Osteocyte (in vitro differentiated cells): ENCODE results near the gene MLN. TPM values are rescaled to one million over a fixed set of nuclear protein-coding genes. Genes with fewer than 3 reads are reported as not detected.

Source experiments
- DNase-seq: peaks from one replicate; pipeline ENCODE4 v3.0.0; 2021; ENCODE audit warnings: mixed read lengths; ENCODE audit not compliant: unreplicated experiment; ENCODE audit errors: extremely low spot score
- H3K27ac Mint-ChIP-seq: one replicate; pipeline ENCODE4 v1.8.0; 2021; ENCODE audit warnings: mild to moderate bottlenecking, mixed read lengths; ENCODE audit not compliant: unreplicated experiment
- H3K27me3 Mint-ChIP-seq: one replicate; pipeline ENCODE4 v1.8.0; 2021; ENCODE audit warnings: mixed read lengths; ENCODE audit not compliant: unreplicated experiment
- H3K36me3 Mint-ChIP-seq: one replicate; pipeline ENCODE4 v1.8.0; 2021; ENCODE audit warnings: mixed read lengths; ENCODE audit not compliant: unreplicated experiment
- H3K4me1 Mint-ChIP-seq: one replicate; pipeline ENCODE4 v1.8.0; 2021; ENCODE audit warnings: mixed read lengths; ENCODE audit not compliant: unreplicated experiment
- H3K4me3 Mint-ChIP-seq: one replicate; pipeline ENCODE4 v1.8.0; 2021; ENCODE audit warnings: mild to moderate bottlenecking, moderate library complexity, mixed read lengths; ENCODE audit not compliant: unreplicated experiment
- H3K9me3 Mint-ChIP-seq: one replicate; pipeline ENCODE4 v1.8.0; 2021; ENCODE audit warnings: mixed read lengths; ENCODE audit not compliant: unreplicated experiment
- CTCF ChIP-seq: fragments of 200-600 bp; sonication (generic); IDR thresholded peaks from 2 replicates; pipeline ENCODE4 v1.5.0; 2021; ENCODE audit warnings: antibody characterized with exemption, mild to moderate bottlenecking, moderate library complexity
- total RNA-seq: library from RNA; stranded (reverse); gene quantifications from 2 replicates; pipeline ENCODE4 v1.2.1, GENCODE V29; 2021

Gene MLN
- total RNA-seq, 1 donor from 2014 or later, result not detected

DNA sequence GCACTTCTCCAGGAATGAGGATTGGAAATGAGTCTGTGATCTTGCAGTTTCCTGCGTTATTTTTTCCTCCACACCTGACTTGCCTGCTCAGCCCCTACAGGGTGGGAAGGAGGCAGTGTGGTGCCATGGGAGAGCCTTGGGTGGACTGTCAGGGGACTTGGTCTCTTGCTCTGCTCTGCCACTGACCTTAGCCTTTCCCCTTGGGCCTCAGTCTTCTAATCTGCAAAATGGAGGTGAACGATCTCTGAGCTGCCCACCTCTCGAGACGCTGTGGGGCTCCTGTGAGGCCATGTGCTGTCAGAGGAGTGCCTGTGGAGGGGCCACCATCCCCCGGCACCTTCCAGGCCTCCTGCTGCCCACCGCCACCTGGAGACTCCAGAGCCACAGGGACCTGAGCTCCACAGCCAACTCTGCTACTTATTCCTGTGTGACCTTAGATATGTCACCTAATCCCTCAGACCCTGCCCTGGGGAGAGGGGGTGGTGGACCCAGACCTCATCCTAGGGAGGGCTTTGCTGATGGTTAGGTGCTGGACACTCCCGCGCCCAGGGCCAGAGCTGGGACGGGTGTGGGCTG, 45.8 kb upstream of the MLN start:
- TF ChIP-seq CTCF, result no peak
- Mint-ChIP-seq H3K4me1 (peaks cover 7% of the 10 kb centered on the region), H3K27ac (peak overlapping the region; percentile 4), H3K36me3 (no peaks in the 10 kb centered on the region), H3K27me3 (peaks cover 8% of the 10 kb centered on the region), H3K9me3 (no peaks in the 10 kb centered on the region), H3K4me3 (no peak overlapping the region)
- no peak for DNase-seq

DNA sequence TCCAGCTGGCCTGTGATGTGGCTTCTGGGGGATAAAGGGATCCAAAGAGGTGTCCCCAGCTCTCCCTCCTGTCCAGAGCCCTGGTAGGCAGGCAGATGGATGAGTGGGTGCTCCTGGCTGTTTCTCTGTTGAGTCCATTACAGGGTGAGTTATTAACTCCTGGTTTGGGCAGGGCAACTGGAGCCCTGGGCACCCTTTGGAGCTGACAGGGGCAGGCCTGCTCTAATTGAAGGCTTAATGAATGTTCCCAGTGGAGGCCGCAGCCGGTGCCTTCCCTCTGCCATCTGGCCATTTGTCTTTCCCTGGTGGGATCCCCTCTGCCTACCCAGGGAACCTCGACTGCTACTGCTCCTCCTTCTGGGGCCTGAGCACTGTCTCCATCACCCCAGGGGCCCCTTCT, 44.7 kb upstream of the MLN start:
- no peak for TF ChIP-seq CTCF
- no peak overlapping the region for H3K4me3 Mint-ChIP-seq
- H3K27ac Mint-ChIP-seq, result no peak overlapping the region
- peaks cover 3% of the 10 kb centered on the region for H3K27me3 Mint-ChIP-seq
- DNase-seq, result no peak
- peaks cover 11% of the 10 kb centered on the region for H3K4me1 Mint-ChIP-seq
- no peaks in the 10 kb centered on the region for H3K36me3 Mint-ChIP-seq
- no peaks in the 10 kb centered on the region for H3K9me3 Mint-ChIP-seq

- no peak overlapping the region for H3K4me3 Mint-ChIP-seq
- H3K9me3 Mint-ChIP-seq, result no peaks in the 10 kb centered on the region
- H3K27ac Mint-ChIP-seq, result no peak overlapping the region
- no peak for TF ChIP-seq CTCF
- H3K36me3 Mint-ChIP-seq, result no peaks in the 10 kb centered on the region
- peaks cover 16% of the 10 kb centered on the region for H3K4me1 Mint-ChIP-seq
- DNase-seq, result no peak
- peaks cover 3% of the 10 kb centered on the region for H3K27me3 Mint-ChIP-seq
These were observed 44.1 kb upstream of the MLN start for GRCh38 chr6:33847867-33848266.

DNA sequence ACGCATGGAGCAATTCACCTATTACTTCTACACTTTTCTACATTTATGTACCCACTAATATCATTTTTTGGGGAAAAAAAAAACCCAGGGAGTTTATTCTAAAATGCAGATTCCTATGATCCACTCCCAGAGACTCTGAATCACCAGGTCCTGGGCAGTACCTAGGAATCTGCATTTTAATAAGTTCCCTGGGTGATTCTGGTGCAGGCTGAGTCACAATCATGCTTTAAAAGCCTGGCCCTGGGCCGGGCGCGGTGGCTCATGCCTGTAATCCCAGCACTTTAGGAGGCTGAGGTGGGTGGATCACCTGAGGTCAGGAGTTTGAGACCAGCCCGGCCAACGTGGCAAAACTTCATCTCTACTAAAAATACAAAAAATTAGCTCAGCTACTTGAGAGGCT, 43.3 kb upstream of the MLN start:
- H3K27ac Mint-ChIP-seq, result no peak overlapping the region

GRCh38 chr6:33846226-33846625, 42.4 kb upstream of the MLN start:
- H3K9me3 Mint-ChIP-seq, result no peaks in the 10 kb centered on the region
- no peaks in the 10 kb centered on the region for H3K36me3 Mint-ChIP-seq
- H3K27me3 Mint-ChIP-seq, result peaks cover 3% of the 10 kb centered on the region
- peaks cover 11% of the 10 kb centered on the region for H3K4me1 Mint-ChIP-seq
- no peak for TF ChIP-seq CTCF
- H3K27ac Mint-ChIP-seq, result no peak overlapping the region
- DNase-seq, result no peak
- no peak overlapping the region for H3K4me3 Mint-ChIP-seq

More for the DNA sequence above, 43.3 kb upstream of the MLN start:
- Mint-ChIP-seq H3K4me1 (peaks cover 13% of the 10 kb centered on the region), H3K27me3 (peaks cover 3% of the 10 kb centered on the region), H3K36me3 (no peaks in the 10 kb centered on the region), H3K9me3 (no peaks in the 10 kb centered on the region), H3K4me3 (no peak overlapping the region)
- DNase-seq, result no peak
- TF ChIP-seq CTCF, result no peak
